CD4-positive, alpha-beta T cell treated with Interleukin-12 subunit alpha and Interleukin-12 subunit beta, for 1 hour (primary cell): ENCODE results near the gene APOC3.
"Not testable (repeated sequence)": the region's sequence is repeated elsewhere in the genome, so short reads cannot be mapped to it uniquely, and the experiment has no call there.

ENCODE experiments used
- DNase-seq: peaks from one replicate; pipeline ENCODE4 v3.0.0-alpha.2; 2020

Gene APOC3

GRCh38 chr11:116829525-116830183 lies at the start of gene APOC3:
APOC3 (plus strand) TSS chr11:116829907; CDS start chr11:116830583, 676 bp downstream.
- no peak for DNase-seq

GRCh38 chr11:116782728-116783127 lies 47.0 kb upstream of the APOC3 start:
- DNase-seq = no peak

GRCh38 chr11:116786326-116786725 lies 43.4 kb upstream of the APOC3 start:
- no peak for DNase-seq

DNA sequence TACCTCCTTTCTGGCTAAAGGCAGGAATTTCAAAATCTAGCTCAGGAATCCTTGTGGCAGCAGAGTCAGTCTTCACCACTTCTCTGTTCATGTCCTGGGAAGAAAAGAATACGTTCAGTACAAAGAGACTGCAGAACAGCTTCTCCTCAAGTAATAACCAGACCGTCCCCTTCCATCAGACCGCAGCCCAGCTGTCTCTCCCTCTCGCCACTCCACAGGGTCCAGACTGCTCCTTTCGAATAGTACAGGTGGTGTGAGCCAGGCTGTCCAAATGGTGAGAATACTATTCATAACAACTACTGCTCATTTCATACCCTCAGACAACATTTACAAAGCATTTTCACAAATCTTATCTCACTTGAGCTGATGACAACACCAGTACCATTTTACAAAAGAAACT lies 42.7 kb upstream of the APOC3 start:
- DNase-seq = no peak

- no peak for DNase-seq
These were observed 42.3 kb upstream of the APOC3 start for GRCh38 chr11:116787436-116787785.

- DNase-seq = peak; percentile 88
These were observed 41.8 kb upstream of the APOC3 start, which contains the start of gene ZPR1 for GRCh38 chr11:116787786-116788486. ZPR1 (minus strand) TSS chr11:116788023; CDS start chr11:116787990, 33 bp downstream.

DNA sequence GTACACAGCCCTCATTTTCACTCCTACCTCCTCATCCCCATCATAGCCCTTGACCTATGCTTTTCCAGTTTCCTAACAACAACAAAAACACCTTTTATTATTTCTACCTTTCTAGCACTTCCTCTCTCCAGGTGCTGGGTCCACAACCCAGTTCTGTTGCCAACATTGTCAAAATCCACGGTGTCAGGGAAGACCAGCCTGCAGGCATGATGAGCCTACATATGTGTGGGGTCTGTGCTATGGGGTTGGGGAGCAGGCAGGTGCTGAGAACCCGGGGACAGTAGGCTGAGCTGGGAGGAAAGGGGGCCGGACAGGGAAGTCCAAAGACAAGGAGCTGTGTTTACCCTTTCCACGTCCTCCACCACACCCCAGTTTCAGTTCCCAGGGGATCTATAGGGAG lies 41.2 kb upstream of the APOC3 start:
- DNase-seq = no peak

DNA sequence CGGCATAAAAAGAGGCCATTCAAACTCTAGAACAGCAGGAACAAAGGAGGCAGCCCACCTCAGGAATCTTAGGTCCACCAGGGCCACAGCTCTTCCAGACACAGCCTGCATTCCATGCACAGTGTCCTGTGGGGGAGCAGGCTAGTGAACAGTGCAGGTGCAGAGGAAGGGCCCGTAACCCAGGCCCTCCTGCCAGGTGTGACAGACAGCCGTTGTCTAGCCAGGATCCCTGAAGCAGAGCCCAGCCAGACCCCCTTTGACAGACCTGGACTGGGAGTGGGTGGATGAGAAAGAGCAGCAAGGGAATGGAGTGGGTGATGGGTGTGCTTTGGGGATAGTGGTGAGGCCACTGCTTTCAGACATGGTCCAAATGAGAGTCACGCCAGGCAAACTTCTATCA lies 40.7 kb upstream of the APOC3 start:
- DNase-seq = no peak

GRCh38 chr11:116790167-116791001 lies 39.3 kb upstream of the APOC3 start:
- no peak for DNase-seq

DNA sequence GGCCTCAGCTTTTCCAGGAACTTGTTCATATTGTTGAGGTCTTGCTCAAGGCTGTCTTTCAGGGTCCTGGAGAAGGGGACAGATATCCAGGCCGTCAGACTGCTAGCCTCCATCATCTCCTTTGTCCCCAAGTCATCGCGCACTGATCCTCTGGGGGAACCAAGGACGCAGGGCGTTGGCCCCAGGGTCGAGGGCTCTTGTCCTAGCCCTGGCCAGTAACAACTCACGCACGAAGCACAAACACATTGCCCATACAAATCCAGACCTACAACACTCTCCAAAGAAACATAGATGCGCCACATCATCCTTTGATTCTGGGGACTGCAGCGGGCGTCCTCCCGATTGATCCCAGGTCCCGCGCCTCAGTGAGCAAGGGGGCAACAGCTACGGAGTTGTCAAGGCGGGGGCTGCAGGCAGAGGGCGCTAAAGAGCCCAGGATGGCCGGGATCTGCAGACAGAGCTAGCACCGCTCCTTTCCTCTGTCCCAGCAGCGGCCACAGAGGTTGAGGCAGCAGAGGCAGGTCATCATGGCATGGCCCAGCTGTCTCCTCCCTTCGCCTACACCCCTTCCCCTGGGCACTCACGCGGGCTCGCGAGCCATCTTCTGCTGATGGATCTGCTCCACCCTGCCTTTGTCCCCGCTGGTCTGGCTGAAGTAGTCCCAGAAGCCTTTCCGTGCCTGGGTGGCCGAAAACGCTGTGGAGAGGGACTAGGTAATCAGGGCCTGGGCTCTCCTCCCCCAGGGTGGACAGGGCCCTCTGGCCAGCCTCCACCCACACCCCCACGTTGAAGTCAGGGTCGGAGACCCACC lies 38.5 kb upstream of the APOC3 start:
- peak; percentile 78 for DNase-seq

DNA sequence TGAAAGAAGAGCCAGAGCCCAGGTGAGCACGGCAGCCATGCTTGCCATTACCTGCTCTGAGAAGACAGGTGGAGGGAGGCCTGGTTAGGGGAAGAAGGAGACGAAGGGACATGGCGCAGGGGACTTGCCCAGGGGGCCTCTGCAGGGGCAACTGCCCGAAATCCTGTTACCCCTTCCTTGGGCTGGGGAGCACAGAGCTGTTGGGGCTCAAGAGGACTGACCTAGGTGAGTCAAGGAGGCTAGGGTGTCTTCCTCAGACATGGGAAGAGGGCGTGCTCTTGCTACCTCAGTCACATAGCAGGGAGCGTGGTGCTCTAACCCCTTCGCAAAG lies 37.9 kb upstream of the APOC3 start, which contains the start of gene APOA5:
Gene APOA5, minus strand, starts transcription at position 67 of the 331 bp plus-strand sequence. Its CDS starts 19 bp downstream, at position 48.
- DNase-seq = no peak

DNA sequence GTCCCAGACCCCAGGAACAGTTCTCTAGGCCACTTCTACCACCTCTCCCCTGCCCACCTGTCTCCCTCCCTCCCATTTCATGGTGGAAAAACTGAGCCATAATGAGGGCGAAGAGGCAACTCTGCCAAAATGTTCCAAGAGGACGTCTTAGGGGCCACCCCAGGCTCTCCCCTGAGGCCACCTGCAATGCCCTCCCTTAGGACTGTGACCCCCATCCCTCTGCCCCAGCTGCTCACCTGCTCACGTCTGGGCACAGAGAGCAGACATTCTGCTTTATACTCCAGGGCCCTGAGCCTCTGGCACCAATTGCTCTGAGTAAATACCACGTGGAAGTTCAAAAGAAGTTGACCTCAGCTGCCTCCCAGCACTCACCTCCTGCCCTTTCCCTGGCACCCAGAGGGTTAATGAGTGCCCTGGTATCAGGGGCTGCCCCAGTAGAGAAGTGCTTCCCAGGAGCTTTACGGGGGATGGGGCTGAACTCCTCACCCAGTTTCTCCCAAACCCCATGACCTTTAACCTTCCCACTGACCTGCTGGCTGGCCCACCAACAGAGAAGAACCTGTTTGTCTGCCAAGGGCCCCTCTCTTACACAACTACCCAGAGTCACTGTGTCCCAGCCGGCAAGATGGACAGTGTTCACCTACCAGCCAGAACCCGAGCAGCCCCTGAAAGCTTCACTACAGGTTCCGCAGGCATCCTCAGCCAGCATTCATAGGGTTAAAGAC lies 37.4 kb upstream of the APOC3 start:
- no peak for DNase-seq

- DNase-seq = no peak
These were observed 36.6 kb upstream of the APOC3 start for GRCh38 chr11:116792869-116793771.

- no peak for DNase-seq
These were observed 36.0 kb upstream of the APOC3 start for GRCh38 chr11:116793772-116794097.

GRCh38 chr11:116794851-116795250 lies 34.9 kb upstream of the APOC3 start:
- DNase-seq = no peak

DNA sequence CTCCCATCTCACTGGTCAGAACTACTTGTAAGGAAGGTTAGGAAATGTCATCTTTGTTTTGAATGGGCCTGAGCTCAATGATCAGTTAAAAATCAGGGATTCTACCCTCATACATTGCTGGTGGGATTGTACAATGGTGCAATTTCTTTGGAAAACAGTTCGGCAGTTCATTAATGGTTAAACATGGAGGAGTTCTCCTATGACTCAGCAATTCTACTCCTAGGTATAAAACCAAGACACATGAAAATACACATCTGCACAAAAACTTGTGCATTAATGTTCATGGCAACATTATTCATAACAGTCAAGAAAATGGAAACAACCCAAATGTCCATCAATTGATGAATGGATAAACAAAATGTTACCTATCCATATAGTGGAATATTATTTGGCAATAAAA lies 33.2 kb upstream of the APOC3 start:
- no peak for DNase-seq

DNA sequence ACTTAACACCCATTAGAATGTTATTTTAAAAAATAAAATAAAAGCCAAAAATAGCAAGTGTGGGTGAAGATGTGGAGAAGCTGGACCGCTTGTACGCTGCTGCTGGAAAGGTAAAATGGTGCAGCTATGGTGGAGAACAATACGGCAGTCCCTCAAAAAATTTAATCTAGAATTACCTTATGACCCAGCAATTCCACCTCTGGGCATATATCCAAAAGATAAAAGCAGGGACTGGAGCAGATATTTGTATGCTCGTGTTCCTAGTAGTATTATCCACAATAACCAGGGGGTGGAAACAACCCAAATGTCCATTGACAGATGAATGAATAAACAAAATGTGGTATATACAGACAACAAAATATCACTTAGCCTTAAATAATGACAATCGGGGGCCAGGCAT lies 31.9 kb upstream of the APOC3 start:
- no peak for DNase-seq

GRCh38 chr11:116798368-116798767 lies 31.3 kb upstream of the APOC3 start:
- DNase-seq = no peak

- DNase-seq = no peak
These were observed 29.1 kb upstream of the APOC3 start for GRCh38 chr11:116800610-116801009.

GRCh38 chr11:116801662-116802061 lies 28.0 kb upstream of the APOC3 start:
- not testable (repeated sequence) for DNase-seq

DNA sequence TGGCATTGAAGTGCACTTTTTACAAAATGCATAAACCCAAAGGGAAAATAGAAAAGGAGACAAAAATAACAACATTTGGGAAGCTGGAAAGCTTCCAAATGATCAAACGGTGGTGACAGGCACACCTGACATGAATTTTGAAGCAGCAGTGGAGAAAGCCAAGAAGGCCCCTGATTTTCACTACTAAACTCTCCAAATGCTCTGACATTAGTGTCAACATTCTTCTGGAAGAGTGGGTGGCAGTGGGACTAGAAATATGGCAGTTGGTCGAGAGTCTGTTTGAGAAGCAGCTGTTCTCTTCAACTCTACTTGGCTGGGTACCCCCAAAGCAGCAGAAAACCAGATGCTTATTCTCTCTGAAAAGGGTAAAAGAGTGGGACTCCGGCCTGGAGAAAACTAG lies 25.7 kb upstream of the APOC3 start:
- DNase-seq = no peak
